ENCODE data around the gene GDPD4.

Gene GDPD4

GRCh38 chr11:77206264-77207018 lies 95.0 kb downstream of the GDPD4 start:
- no peak for DNase-seq (ENCODE audit: low read depth, low spot score)

- no peak for DNase-seq (ENCODE audit: low read depth, low spot score)
These were observed 95.8 kb downstream of the GDPD4 start for GRCh38 chr11:77205467-77206263.

DNA sequence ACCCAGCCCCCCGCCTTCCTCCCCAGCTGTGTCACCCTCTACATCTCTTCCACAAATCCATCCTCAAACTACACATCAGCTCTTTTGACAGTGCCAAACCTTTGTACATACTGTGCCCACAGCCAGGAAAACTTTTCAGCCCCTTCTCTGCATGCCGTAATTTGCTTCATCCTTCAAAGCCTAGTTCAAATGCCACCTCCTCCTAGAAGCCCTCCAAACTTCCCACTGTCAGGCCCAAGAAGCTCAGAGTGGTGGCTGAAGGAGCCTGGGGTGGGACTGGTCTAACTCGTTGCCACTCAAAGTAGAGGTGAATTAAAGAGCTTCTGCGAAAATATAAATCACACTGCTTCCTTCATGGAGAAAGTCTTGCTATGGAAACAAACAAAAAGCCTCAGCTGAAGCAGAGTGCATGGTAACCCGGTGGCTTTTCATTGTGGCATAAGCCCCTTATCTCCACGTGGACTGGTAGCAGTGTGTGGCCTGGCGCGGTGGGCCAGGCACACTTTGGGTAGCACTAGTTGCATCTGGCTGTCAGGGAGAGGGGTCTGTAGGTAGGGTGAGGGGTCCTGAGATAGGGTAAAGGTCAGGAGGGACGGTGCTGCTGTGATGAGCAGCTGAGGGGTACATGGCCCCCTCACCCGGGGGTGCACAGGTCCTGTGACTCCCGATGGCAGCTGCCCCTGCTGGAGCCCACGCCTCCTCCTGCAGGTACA lies 96.6 kb downstream of the GDPD4 start:
- DNase-seq (ENCODE audit: low read depth, low spot score): no peak

GRCh38 chr11:77203901-77204753 lies 97.4 kb downstream of the GDPD4 start:
- DNase-seq (ENCODE audit: low read depth, low spot score): no peak

- DNase-seq (ENCODE audit: low read depth, low spot score): no peak
These were observed 98.3 kb downstream of the GDPD4 start for GRCh38 chr11:77202941-77203900.

- no peak for DNase-seq (ENCODE audit: low read depth, low spot score)
These were observed 99.3 kb downstream of the GDPD4 start for GRCh38 chr11:77201991-77202841.

GRCh38 chr11:77201370-77201769 lies 100.1 kb downstream of the GDPD4 start:
- DNase-seq (ENCODE audit: low read depth, low spot score): no peak

DNA sequence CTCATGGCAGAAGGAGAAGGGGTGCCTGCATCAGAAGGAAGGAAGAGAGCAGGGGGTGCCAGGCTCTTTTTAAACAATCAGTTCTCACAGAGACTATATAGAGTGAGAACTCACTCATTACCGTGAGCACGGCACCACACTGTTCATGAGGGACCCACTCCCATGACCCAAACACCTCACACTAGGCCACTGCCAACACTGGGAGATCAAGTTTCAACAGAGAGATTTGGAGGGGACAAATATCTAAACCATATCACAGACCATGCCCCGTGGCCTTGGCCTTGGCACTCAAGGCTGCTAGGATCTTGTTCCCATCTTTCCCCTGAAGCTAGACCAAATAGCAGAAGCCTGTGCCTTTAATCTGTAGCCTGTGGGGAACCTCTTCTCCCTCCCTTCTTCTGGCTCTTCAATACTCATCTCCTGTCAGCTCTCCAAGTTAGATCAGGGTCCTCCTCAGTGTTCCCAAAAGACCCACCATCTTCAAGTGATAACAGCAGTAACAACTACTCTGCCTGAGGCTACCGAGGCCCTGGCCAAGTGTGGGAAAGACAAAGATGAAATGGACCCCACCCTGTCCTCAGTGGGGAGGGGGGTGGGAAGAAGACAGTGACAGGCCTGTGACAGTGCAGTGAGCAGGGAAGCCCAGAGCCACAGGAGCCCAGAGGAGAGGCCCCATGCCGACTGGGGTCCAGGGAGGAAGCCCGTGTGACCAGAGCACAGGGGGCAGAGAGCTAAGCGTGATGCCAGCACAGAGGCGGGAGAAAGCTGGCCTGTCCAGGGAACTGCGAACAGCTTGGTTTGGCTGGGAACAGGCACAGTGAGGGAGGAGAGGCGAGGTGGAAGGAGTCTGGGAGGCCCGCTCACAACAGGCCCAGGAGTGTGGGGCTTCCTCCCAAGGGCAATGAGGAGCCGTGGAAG lies 100.9 kb downstream of the GDPD4 start:
- DNase-seq (ENCODE audit: low read depth, low spot score): no peak

- DNase-seq (ENCODE audit: low read depth, low spot score): no peak
These were observed 102.2 kb downstream of the GDPD4 start for GRCh38 chr11:77199137-77199745.

GRCh38 chr11:77198440-77198849 lies 103.0 kb downstream of the GDPD4 start:
- DNase-seq (ENCODE audit: low read depth, low spot score): peak; percentile 63

DNA sequence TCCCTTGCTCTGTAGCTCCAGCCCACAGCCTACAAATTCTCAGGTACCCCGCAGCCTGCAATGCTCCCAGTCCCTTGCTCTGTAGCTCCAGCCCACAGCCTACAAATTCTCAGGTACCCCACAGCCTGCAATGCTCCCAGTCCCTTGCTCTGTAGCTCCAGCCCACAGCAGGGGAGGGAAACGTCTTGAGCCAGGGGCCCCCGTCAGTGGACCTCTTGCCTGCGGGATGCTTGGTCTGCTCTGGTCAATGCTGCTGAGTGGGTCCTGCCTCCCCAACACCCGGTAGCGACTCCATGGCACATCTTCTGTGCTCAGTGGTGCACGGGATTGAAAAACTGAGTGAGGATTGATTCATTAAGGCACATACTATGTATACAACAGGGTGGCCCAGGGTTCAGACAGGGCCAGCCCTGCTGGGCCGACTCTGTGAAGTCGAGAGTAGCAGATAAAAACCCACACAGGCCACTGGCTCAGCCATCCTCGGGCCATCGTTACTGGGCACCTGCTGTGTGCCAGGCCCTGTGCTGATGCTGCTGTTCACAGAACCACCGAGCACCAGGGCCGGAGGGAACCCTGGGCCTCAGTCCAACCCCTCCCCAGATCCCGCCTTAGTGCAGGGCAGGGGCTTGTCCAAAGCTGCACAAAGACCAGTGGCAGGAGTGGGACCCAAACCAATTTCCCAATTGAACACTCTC lies 103.7 kb downstream of the GDPD4 start:
- no peak for DNase-seq (ENCODE audit: low read depth, low spot score)

DNA sequence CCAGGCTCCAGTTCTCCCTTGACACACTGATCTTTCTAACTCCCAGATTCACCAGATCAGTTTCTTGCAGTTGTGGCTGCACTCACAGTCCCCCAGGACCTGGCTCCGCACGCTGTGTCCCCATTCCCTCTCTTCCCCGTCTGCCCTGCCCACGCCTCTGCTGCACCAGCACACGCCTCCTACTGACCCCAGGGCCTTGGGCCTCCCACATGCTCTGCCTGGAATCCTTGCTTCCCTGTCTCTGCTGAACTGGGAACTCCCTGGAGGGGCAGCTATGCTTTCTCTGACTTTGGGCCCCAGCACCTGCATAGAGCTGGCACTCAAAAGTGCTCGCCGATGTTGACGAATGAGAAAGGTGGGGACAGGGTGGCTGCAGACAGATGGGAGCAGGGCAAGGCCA lies 104.5 kb downstream of the GDPD4 start:
- DNase-seq (ENCODE audit: low read depth, low spot score): no peak

GRCh38 chr11:77195071-77195755 lies 106.3 kb downstream of the GDPD4 start:
- no peak for DNase-seq (ENCODE audit: low read depth, low spot score)

DNA sequence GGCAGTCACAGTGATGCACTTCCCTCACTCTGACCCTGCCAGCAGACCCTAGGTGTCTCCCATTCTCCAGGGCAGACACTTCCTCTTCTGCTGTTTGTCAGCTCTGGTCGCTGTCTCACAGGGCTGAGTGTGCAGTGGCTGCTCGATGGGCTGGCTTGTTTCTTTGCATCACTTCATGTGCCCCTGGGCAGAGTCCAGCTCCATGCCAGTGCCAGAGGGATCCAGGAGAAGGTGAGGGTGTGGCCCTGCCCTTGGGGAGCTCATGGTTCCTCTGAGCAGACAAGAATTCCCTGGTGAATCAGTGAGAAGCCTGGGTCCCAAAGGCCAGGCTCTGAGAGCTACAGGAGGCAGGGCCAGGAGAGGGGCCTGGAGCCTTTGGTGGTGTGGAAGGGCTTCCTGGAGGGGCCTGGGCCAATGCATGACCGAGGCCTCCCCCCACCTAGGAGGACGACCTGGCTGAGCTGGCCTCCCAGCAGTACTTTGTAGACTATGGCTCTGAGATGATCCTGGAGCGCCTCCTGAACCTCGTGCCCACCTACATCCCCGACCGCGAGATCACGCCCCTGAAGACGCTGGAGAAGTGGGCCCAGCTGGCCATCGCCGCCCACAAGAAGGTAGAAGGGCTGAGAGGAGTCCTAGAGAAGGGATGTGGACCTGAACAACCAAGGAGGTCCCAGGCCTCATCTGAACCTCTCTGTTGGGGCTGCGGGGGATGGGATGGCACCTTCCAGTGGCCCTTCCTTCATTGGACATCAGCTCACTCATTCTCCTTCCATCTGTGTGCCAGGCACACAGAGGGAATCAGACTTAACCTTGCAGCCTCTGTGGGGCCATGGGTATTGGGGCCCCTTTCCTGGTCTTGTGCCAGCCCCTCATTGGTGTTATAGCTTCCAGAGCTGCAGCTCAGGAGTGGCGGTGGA lies 107.3 kb downstream of the GDPD4 start:
- no peak for DNase-seq (ENCODE audit: low read depth, low spot score)

DNA sequence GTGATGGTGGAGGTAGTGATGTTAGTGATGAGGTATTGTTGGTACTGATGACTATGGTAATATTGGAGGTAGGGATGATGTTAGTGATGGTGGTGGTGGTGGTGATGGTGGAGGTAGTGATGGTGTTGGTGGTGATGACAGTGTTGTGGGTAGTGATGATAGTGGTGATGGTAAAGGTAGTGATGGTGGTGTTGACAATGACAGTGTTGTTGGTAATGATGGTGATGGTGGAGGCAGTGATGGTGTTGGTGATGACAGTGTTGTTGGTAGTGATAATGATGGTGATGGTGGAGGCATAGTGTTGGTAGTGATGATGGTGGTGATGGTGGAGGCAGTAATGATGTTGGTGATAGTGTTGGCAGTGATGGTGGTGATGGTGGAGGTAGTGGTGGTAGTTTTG lies 108.3 kb downstream of the GDPD4 start:
- no peak for DNase-seq (ENCODE audit: low read depth, low spot score)
